Glutamatergic neuron (in vitro differentiated cells): ENCODE results near the gene ACSBG1. TPM values are rescaled to one million over a fixed set of nuclear protein-coding genes. Genes with fewer than 3 reads are reported as not detected.

Experiments used
- DNase-seq: peaks from one replicate; pipeline ENCODE4 v3.0.0; 2022
- H3K27ac Mint-ChIP-seq: one replicate; pipeline ENCODE4 v1.8.0; 2020; ENCODE audit warnings: mild to moderate bottlenecking, mixed read lengths, inconsistent platforms; ENCODE audit not compliant: unreplicated experiment
- H3K27me3 Mint-ChIP-seq: one replicate; pipeline ENCODE4 v1.8.0; 2020; ENCODE audit warnings: mild to moderate bottlenecking, moderate library complexity, mixed read lengths, inconsistent platforms; ENCODE audit not compliant: unreplicated experiment
- H3K36me3 Mint-ChIP-seq: one replicate; pipeline ENCODE4 v1.8.0; 2020; ENCODE audit warnings: mild to moderate bottlenecking, mixed read lengths, inconsistent platforms; ENCODE audit not compliant: unreplicated experiment
- H3K4me1 Mint-ChIP-seq: one replicate; pipeline ENCODE4 v1.8.0; 2020; ENCODE audit warnings: mild to moderate bottlenecking, low read depth, mixed read lengths, inconsistent platforms; ENCODE audit not compliant: unreplicated experiment
- H3K4me3 Mint-ChIP-seq: one replicate; pipeline ENCODE4 v1.8.0; 2020; ENCODE audit warnings: mild to moderate bottlenecking, mixed read lengths, inconsistent platforms; ENCODE audit not compliant: unreplicated experiment
- H3K9me3 Mint-ChIP-seq: one replicate; pipeline ENCODE4 v1.8.0; 2020; ENCODE audit warnings: mild to moderate bottlenecking, moderate library complexity, mixed read lengths, inconsistent platforms; ENCODE audit not compliant: unreplicated experiment
- CTCF ChIP-seq: fragments of 200-600 bp; sonication (generic); IDR thresholded peaks from one replicate; pipeline ENCODE4 v1.5.0; 2021; ENCODE audit not compliant: partially characterized antibody, unreplicated experiment
- total RNA-seq: library from RNA; stranded (reverse); fragmentation: NEBNext Ultra II Directional; extraction: Animal tissue kit (Norgen Biotek cat#: 25700); gene quantifications from one replicate; pipeline ENCODE4 v1.2.1, GENCODE V29; 2021; ENCODE audit not compliant: unreplicated experiment

The ACSBG1 gene
- total RNA-seq, 1 donor from 2014 or later, result not detected

GRCh38 chr15:78200276-78200930 lies 34.0 kb downstream of the ACSBG1 start:
- peaks cover 1% of the 10 kb centered on the region for H3K4me1 Mint-ChIP-seq
- no peaks in the 10 kb centered on the region for H3K9me3 Mint-ChIP-seq
- no peak overlapping the region for H3K4me3 Mint-ChIP-seq
- no peak for DNase-seq
- no peaks in the 10 kb centered on the region for H3K36me3 Mint-ChIP-seq
- H3K27me3 Mint-ChIP-seq, result peaks cover 3% of the 10 kb centered on the region
- no peak for TF ChIP-seq CTCF
- H3K27ac Mint-ChIP-seq, result no peak overlapping the region

GRCh38 chr15:78197632-78198031 lies 36.7 kb downstream of the ACSBG1 start:
- H3K27me3 Mint-ChIP-seq, result peaks cover 3% of the 10 kb centered on the region
- TF ChIP-seq CTCF, result no peak
- H3K4me3 Mint-ChIP-seq, result no peak overlapping the region
- peaks cover 1% of the 10 kb centered on the region for H3K4me1 Mint-ChIP-seq
- DNase-seq, result no peak
- H3K9me3 Mint-ChIP-seq, result no peaks in the 10 kb centered on the region
- no peak overlapping the region for H3K27ac Mint-ChIP-seq
- no peaks in the 10 kb centered on the region for H3K36me3 Mint-ChIP-seq

GRCh38 chr15:78195735-78196201 lies 38.6 kb downstream of the ACSBG1 start:
- H3K36me3 Mint-ChIP-seq, result peaks cover 6% of the 10 kb centered on the region
- H3K27ac Mint-ChIP-seq, result no peak overlapping the region
- peak; percentile 60 for TF ChIP-seq CTCF
- peak; percentile 48 for DNase-seq
- peaks cover 4% of the 10 kb centered on the region for H3K9me3 Mint-ChIP-seq
- no peak overlapping the region for H3K4me3 Mint-ChIP-seq
- H3K27me3 Mint-ChIP-seq, result peaks cover 2% of the 10 kb centered on the region
- peaks cover 1% of the 10 kb centered on the region for H3K4me1 Mint-ChIP-seq

GRCh38 chr15:78194568-78194925 lies 39.8 kb downstream of the ACSBG1 start:
- H3K9me3 Mint-ChIP-seq, result peaks cover 6% of the 10 kb centered on the region
- H3K4me3 Mint-ChIP-seq, result no peak overlapping the region
- TF ChIP-seq CTCF, result no peak
- H3K27me3 Mint-ChIP-seq, result peaks cover 3% of the 10 kb centered on the region
- no peak overlapping the region for H3K27ac Mint-ChIP-seq
- peaks cover 10% of the 10 kb centered on the region for H3K36me3 Mint-ChIP-seq
- DNase-seq, result no peak
- no peaks in the 10 kb centered on the region for H3K4me1 Mint-ChIP-seq

GRCh38 chr15:78193731-78194567 lies 40.4 kb downstream of the ACSBG1 start:
- no peak overlapping the region for H3K4me3 Mint-ChIP-seq
- DNase-seq, result no peak
- no peak for TF ChIP-seq CTCF
- peaks cover 10% of the 10 kb centered on the region for H3K36me3 Mint-ChIP-seq
- no peak overlapping the region for H3K27ac Mint-ChIP-seq
- peaks cover 6% of the 10 kb centered on the region for H3K9me3 Mint-ChIP-seq
- no peaks in the 10 kb centered on the region for H3K4me1 Mint-ChIP-seq
- peaks cover 3% of the 10 kb centered on the region for H3K27me3 Mint-ChIP-seq
